SK-MEL-5 (cell line): ENCODE measurements around the gene RWDD4. TPM values are rescaled to one million over a fixed set of nuclear protein-coding genes. Genes with fewer than 3 reads are reported as not detected.

Experiments
- DNase-seq: peaks from one replicate; pipeline ENCODE4 v3.0.0-alpha.2; 2016; ENCODE audit warnings: low read depth, low spot score
- in situ Hi-C: cut with HindIII; loops from 2 replicates; pipeline ENCODE4 v1.10.0; 2016; ENCODE audit warnings: low sequenced_read_pairs, high pct_unique_total_duplicates, low pct_unique_long_range_greater_than_20kb
- polyA plus RNA-seq, 2 experiments: library from polyadenylated mRNA; depleted of rRNA; stranded (reverse); fragments of >200 nt; gene quantifications; 2 replicates each; pipeline ENCODE4 v1.2.3, GENCODE V29; 2015
- total RNA-seq: library from RNA; depleted of rRNA; stranded (reverse); fragments of >200 nt; shearing (Covaris generic); gene quantifications from 2 replicates; pipeline ENCODE4 v1.2.3, GENCODE V29; 2014; rRNA removed

The RWDD4 gene
- 27.5 and 32.5 TPM in 2 replicates for total RNA-seq
- 20.8 and 23.8 TPM in 2 replicates for polyA plus RNA-seq (2015; cell fraction: cytosol; rRNA removed)
- 16.6 and 22.0 TPM in 2 replicates for polyA plus RNA-seq (2015; cell fraction: nucleus; rRNA removed)

DNA sequence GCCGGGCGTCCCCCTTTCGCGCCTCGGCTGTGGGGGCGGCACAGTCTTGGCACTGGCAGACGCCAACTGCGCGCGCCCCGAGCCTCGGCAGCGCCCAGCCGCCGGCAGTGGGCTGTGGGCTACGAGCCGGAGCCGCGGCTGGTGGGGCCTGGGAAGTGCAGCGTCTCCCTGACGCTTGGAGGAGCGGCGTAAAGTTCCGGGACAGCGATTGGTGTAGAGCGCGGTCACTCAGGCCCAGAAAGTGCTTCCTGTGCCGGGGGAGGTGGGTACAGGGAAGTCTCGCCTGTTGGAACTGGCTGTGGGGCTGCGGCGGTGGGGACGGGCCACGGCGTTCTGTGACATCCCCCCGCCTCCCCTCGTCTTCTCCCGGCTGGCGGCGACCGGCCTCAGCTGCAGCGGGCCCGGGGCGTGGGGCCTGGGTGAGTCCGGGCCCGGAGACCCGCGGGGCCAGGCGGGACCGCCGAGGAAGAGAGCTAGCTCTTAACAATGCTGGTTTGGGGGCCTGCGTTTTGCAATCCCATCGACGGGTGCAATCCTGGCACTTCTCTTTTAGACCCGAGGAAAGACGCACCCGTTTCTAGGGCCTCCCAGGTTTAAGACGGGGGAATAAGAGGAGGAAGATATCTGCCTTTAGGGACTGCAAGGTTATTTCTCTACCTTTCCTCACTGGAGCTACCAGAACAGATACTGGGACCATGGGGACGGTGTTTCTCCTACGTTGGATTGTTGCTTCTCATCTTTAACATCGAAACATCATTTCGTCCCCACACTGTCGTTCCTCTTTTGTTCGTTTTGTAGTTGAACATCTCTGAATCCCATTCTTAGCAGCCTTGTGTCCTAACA, at the start of gene RWDD4, which contains the start of gene TRAPPC11:
Gene RWDD4 (minus strand): TSS at position 157 of the 843 bp plus-strand sequence. CDS start 233 bp downstream, outside the sequence.
Gene TRAPPC11 (plus strand): TSS at position 265 of the 843 bp plus-strand sequence. CDS start 4,575 bp downstream, outside the sequence.
- in situ Hi-C loops: no loop called here

DNA sequence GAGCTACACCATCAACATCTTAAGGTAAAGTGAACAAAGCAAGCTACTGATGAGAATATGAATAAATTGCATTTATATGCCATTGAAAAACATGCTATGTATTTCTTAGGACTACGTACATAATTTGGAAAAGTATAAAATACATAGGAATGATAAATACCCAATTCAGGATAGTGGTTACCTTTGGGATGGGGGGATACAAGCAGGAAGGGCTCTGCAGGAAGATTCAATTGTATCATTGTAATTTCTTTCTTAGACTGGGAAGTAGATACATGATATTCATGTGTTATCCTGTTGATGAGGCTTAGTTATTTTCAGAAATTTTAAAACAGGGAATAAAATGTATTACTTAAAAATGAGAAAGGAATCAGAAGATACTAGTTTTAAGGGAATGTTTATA, 43.5 kb upstream of the RWDD4 start:
- DNase-seq: no peak
- in situ Hi-C loops: no loop called here

More for the DNA sequence above, at the start of gene RWDD4, which contains the start of gene TRAPPC11:
- peak; percentile 98 for DNase-seq

DNA sequence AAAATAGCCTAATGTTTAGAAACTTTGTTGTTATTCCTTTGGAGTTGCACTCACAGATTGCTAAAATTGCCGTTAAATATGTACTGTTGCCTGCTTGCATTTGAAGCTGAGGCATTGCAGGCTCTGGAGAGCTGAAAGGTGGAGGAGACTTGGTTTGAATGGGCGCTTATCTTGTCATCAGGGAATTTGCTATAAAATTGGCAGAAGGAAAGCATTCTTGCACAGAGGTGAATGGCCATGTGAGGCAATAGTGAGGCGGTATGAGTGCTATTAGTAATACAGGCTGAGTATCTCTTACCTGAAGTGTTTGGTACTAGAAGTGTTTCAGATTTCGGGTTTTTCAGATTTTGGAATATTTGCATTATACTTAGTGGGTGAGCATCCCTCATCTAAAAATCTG, 41.4 kb upstream of the RWDD4 start:
- in situ Hi-C loops: no loop called here
- DNase-seq: no peak

DNA sequence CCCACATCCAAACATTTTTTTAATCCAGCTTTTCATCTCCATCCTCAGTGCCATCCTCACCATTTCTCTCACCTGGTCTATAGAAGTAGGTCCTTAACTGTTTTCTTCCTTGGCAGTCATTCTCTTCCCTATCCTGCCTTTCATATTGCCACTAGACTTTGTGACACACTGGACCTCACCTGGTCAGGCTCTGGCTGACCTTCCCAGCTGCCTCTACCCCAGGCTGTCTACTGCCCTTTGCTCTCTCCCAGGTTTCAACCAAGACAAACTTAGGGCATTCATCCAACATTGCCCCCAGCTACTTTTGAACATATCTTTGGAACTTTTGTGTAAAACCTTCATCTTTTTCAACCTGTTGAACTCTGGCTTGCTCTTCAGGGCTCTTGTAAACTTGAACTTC, 39.9 kb upstream of the RWDD4 start:
- in situ Hi-C loops: no loop called here
- DNase-seq: no peak

DNA sequence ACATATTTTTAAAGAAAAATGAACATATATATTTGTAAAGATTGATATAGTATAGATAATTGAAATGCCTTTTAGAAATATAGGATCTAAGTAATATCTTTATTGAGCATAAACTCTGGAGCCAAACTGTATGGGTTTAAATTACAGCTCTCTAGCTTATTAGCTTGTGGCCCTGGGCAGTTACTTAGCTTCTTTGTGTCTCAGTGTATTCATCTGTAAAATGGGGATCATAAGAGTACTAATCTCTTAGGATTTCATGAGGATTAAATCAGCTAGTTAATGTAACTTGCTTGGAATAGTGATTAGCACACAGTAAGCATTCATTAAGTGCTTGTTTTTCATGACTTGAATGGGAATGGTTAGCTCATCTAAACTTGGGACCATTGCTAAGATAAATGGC, 32.9 kb upstream of the RWDD4 start:
- in situ Hi-C loops: no loop called here

DNA sequence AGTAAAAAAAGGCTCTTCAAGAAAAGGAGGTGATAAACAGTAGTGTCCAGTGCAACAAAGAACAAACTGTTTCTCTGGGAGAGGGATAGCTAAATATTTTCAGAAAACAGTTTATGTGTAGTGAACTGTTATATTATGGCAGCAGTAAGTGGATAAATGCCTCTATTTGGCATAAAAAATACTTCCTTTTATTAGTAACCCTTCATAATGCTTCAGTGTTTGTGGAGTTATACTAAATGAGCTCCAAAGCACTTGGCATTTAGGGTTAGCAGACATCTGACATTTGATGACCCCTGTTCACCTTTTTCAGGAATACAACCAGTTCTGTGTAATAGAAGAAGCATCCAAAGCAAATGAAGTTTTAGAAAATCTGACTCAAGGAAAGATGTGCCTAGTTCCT, 32.0 kb upstream of the RWDD4 start:
- in situ Hi-C loops: no loop called here
- DNase-seq: peak; percentile 53

More for the DNA sequence above, 32.9 kb upstream of the RWDD4 start:
- no peak for DNase-seq

DNA sequence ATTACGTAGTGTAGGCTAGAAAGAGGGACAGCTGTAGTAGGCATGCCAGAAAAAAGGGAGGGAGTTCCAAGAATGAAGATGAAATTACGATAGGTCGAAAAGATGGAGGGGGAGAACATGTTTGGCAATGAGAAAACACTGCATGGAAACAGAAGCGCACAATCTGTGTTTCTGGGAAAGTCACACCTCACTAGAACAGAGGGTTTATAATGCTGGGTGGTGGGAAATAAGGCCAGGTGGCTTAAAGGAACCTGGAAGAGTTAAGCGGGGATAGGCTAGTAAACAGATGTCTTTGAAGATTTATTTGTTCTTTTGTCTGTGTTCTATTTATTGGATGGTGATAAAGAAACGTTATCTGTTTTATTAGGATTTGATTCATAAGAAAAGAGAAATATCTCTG, 29.2 kb upstream of the RWDD4 start:
- in situ Hi-C loops: no loop called here
- DNase-seq: no peak

DNA sequence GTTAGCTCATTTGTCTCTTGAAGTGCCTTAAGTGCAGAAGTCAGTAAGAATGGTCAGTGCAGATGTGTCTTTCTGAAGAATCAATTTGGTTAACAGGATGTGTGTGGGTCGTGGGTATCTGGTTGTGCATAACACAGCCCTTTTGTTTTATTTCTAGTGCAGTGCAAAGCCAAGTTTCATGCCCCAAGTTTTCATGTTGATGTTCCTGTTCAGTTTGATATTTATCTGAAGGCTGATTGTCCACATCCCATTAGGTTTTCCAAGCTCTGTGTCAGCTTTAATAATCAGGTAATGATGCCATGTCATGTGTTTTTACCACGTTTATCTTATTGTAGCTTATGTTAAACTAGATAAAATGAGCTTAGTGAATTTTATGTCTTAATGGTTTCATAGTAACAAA, 27.5 kb upstream of the RWDD4 start:
- in situ Hi-C loops: no loop called here
- DNase-seq: peak; percentile 64

DNA sequence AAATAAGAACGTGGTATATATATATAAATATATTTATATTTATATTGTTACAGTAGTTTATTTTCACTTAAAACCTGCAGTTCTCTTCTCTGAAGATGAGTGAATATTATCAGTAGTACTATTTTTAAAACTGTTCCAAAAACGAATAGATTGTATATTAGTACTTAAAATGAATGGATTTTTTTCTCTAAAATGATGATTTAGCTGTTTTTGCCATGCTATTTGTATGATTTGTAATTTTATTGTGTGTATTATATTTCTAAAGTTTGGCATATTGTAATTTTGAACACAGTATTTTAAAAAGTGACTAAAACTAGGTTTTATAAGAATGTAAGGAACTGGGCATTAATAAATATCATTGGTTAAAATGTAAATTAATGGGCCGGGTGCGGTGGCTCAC, 22.1 kb upstream of the RWDD4 start:
- in situ Hi-C loops: no loop called here
- no peak for DNase-seq

DNA sequence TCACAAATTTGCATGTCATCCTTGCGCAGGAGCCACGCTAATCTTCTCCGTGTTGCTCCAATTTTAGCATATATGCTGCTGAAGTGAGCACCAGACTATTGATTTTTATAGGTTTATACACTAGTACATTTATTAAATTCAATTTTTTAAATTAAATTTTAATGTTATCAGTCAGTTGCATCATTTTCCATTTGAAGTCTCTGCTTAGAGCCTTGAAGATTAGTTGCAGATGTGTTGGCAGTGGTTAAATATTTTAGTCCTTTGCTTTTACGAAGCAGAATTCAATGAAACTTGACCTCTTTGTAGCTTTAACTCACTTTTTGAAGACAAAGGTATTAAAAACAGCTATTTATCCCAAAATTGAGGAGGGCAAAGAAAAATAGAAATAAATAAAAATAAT, 16.6 kb upstream of the RWDD4 start:
- no peak for DNase-seq
- in situ Hi-C loops: no loop called here

DNA sequence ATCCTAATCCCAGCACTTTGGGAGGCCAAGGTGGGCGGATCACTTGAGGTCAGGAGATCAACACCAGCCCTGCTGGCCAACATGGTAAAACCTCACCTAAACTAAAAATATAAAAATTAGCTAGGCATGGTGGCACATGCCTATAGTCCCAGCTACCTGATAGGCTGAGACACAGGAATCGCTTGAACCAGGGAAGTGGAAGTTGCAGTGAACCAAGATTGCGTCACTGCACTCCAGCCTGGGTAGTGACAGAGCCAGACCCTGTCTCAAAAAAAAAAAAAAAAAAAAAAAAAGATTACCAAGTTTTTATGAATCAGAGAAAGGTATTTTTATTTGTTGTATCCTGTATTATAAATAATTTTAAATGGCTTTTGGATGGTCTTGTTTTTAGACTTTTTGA, 15.2 kb upstream of the RWDD4 start:
- in situ Hi-C loops: no loop called here
- DNase-seq: no peak

DNA sequence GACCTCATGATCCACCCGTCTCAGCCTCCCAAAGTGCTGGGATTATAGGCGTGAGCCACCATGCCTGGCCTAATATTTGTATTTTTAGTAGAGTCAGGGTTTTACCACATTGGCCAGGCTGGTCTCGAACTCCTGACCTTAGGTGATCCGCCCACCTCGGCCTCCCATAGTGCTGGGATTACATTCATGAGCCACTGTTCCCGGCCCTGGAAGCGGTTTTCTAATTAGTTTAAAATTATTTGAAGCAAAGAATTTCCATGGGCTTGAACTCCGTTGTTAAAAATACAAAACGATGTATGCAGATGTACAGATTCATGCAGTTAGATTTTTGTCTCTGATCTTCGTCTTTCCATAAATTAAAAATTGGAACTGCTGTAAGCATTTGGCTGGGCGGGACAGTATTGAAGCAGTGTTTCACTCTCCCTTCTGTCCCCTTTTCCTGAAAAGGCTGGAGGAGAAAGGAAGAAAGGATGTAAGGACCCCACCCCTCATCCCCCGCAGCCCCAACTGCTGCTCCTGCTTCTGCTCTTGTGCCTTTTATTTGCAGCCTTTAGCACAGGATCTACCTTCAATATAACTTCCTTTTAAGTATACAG, 12.1 kb upstream of the RWDD4 start:
- in situ Hi-C loops: no loop called here
- no peak for DNase-seq

DNA sequence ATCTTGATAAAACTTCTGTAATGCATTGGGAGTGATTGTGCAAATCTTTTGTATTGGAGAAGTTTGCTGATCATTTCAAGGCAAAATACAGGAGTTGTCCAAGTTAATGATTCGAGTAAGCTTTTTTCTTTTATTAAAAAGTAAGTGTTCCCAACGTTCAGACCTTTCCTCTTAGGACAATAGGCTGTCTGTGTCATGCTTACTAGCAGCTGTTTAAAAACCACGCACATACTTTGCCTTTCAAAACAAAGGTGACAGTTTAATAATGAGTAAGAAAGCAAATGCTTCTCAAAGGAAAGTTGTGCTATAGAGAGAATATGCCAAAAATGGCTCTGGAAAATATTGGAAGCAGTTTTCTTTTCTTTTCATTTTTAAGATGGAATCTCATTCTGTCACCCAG, 11.3 kb upstream of the RWDD4 start:
- in situ Hi-C loops: no loop called here
- no peak for DNase-seq

DNA sequence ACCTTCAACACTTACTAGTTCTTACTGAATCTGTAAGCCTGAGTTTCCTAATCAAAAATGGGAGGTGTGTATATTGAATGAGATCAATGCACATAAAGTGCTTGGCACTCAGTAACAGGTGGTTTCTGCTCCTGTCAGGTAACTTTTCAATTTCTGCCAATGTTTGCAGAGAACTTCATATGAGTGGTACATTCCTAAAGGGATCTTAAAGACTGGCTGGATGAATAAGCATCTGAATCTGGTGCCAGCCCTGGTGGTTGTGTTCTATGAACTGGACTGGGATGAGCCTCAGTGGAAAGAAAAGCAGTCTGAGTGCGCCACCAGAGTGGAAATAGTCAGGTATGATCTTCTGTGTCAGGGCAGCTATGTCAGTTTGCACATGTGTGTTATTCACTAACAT, 7.1 kb upstream of the RWDD4 start:
- in situ Hi-C loops: no loop called here

DNA sequence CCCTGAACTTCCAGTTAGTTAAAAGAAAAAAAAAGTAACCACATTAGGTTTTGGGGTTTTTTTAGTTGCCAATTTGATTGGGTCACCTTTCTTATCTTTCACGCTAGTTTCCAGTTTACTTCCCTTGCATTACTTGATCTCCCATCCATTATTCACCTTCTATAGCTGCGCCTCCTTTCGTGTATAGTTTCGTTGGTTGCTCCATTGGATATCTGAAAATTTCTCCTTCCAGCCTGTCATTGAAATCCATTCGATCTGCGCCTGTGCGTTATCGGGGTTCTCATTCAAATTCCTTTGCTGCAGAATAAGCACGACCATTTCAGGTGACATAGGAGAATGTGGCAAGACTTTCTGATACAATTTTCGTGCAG, 872 bp upstream of the RWDD4 start:
- in situ Hi-C loops: no loop called here
- DNase-seq: no peak

More for the DNA sequence above, 7.1 kb upstream of the RWDD4 start:
- no peak for DNase-seq

DNA sequence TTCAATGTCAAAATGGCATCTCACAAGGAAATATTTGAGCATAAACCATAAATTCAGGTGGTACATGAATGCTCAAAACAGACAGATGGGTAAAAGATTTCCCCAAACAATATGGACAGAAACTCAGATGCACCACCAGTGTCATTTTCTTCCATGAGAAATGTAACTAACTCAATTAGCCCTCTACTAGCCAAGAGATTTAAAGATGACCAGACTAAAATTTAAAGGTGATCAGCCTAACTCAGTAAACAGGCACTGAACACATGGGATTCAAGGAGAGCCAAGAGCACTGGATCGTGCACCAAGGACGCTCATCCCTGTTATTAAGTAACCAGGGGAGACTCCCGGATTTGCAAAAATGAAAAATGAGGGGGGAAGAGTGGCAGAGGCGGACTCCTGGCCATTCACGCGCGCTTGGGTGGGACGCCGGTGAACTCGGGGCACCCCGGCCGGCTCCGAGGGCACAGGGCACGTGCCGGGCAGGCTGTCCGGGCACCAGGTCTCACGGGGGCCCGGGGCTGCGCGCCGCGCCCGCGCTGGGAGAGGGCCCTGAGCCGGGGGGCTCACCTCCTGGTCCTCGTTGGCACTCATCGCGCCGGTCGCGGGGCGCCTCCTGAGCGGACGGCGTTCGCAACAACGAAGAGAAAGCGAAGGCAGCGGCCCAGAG, 490 bp downstream of the RWDD4 start:
- DNase-seq: no peak
- in situ Hi-C loops: no loop called here

DNA sequence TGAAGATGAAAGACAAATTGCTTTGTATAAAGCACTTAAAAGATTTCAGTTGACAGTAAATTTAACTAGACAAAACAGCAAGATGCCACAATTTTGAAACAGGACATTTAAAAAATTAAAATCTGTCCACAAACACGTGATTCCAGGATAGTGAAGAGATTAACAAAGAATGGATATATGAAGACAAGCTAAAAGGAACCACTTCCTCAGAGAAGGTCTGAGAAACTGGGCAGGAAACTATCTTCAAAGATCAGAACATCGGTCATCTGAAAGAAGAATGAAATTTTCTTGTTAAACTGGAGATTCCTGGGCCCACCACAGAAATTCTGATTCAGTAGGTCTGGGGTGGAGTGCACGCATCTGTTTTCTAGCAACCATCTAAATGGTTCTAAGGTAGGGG, 1.4 kb downstream of the RWDD4 start:
- in situ Hi-C loops: no loop called here
- DNase-seq: no peak

DNA sequence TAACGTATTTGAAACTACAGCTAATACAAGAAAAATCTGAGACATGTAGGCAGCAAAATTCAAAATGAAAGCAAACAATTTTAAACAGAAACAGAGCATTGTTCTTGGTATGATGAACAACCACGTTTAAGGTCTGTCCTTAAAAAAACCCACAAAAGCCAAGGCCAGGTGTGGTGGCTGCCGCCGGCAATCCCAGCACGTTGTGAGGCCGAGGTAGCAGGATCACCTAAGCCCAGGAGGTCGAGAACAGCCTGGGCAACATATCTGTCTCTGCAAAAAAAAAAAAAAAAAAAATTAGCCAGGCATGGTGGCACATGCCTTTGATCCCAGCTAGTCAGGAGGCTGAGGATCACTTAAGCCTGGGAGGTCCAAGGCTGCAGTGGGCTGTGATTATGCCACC, 13.7 kb downstream of the RWDD4 start:
- no peak for DNase-seq
- in situ Hi-C loops: no loop called here
